Hematopoietic multipotent progenitor cell treated with erythropoietin and hydrocortisone succinate and interleukin-3 and kit ligand, for 4 days (in vitro differentiated cells): ENCODE results near the gene ARHGAP24.
"Not testable (repeated sequence)": the region's sequence is repeated elsewhere in the genome, so short reads cannot be mapped to it uniquely, and the experiment has no call there.

ENCODE experiments used
- DNase-seq: peaks from one replicate; pipeline ENCODE4 v3.0.0-alpha.2; 2015

The ARHGAP24 gene

GRCh38 chr4:85784348-85784747 lies 309.4 kb downstream of the ARHGAP24 start:
- no peak for DNase-seq

GRCh38 chr4:85784947-85785346 lies 310.0 kb downstream of the ARHGAP24 start:
- DNase-seq = no peak

GRCh38 chr4:85787133-85787532 lies 312.2 kb downstream of the ARHGAP24 start:
- DNase-seq = no peak

- no peak for DNase-seq
Measured at GRCh38 chr4:85788604-85789003, 313.7 kb downstream of the ARHGAP24 start.

GRCh38 chr4:85789241-85789640 lies 314.3 kb downstream of the ARHGAP24 start:
- DNase-seq = no peak

GRCh38 chr4:85790582-85790981 lies 315.6 kb downstream of the ARHGAP24 start:
- DNase-seq = no peak

GRCh38 chr4:85792376-85793232 lies 317.7 kb downstream of the ARHGAP24 start:
- DNase-seq = peak; percentile 2

GRCh38 chr4:85793233-85793585 lies 318.3 kb downstream of the ARHGAP24 start:
- no peak for DNase-seq

GRCh38 chr4:85798012-85798770 lies 323.2 kb downstream of the ARHGAP24 start:
- peak; percentile 61 for DNase-seq

- DNase-seq = no peak
Measured at GRCh38 chr4:85803856-85804255, 328.9 kb downstream of the ARHGAP24 start.

- DNase-seq = no peak
Measured at GRCh38 chr4:85805891-85806290, 330.9 kb downstream of the ARHGAP24 start.

- no peak for DNase-seq
Measured at GRCh38 chr4:85806334-85806733, 331.4 kb downstream of the ARHGAP24 start.

GRCh38 chr4:85807247-85807950 lies 332.4 kb downstream of the ARHGAP24 start:
- no peak for DNase-seq

- DNase-seq = no peak
Measured at GRCh38 chr4:85808104-85808503, 333.2 kb downstream of the ARHGAP24 start.

GRCh38 chr4:85808864-85809263 lies 333.9 kb downstream of the ARHGAP24 start:
- DNase-seq = no peak

- no peak for DNase-seq
Measured at GRCh38 chr4:85812776-85813175, 337.8 kb downstream of the ARHGAP24 start.

GRCh38 chr4:85815796-85816459 lies 341.0 kb downstream of the ARHGAP24 start:
- no peak for DNase-seq

GRCh38 chr4:85818700-85819099 lies 343.8 kb downstream of the ARHGAP24 start:
- DNase-seq = peak; percentile 34

GRCh38 chr4:85820101-85820500 lies 345.2 kb downstream of the ARHGAP24 start:
- DNase-seq = not testable (repeated sequence)

GRCh38 chr4:85821688-85822455 lies 346.9 kb downstream of the ARHGAP24 start:
- DNase-seq = no peak

GRCh38 chr4:85823295-85823694 lies 348.3 kb downstream of the ARHGAP24 start:
- no peak for DNase-seq
